Measurements from ENCODE around the gene NUBP2.

- TF ChIP-seq CTCF (IDR thresholded peaks at IDR 0.05) = no peak
- TF ChIP-seq ATF6 (CRISPR knock-in tag; IDR thresholded peaks at IDR 0.05) = no peak
- TF ChIP-seq USF2 (CRISPR knock-in tag; IDR thresholded peaks at IDR 0.05) = no peak
- no peak for TF ChIP-seq SMAD3 (CRISPR knock-in tag; IDR thresholded peaks at IDR 0.05; ENCODE audit: borderline replicate concordance)
- TF ChIP-seq NR1H2 (CRISPR knock-in tag; IDR thresholded peaks at IDR 0.05) = no peak
- TF ChIP-seq TEAD4 (CRISPR knock-in tag; IDR thresholded peaks at IDR 0.05) = no peak
- TF ChIP-seq TEAD1 (CRISPR knock-in tag; IDR thresholded peaks at IDR 0.05) = no peak
- no peak for TF ChIP-seq FOXK1 (CRISPR knock-in tag; IDR thresholded peaks at IDR 0.05)
- no peak for TF ChIP-seq CREB1 (CRISPR knock-in tag; IDR thresholded peaks at IDR 0.05)
Measured at GRCh38 chr16:1787056-1787321, 4.2 kb downstream of the NUBP2 start.
